Tibial artery (tissue), 4 donors: ENCODE results near the gene NIPAL4.

Experiments used
- DNase-seq, 2 donors: peaks; one replicate each; pipeline ENCODE4 v3.0.0-alpha.2; 2019
- H3K27ac ChIP-seq, 2 donors: fragments of 200-600 bp; sonication (generic) in 1 of 2; 1 replicate in 1 of 2; 2 replicates in 1 of 2; pipeline ENCODE4 v1.5.1; 2018 to 2019; ENCODE audit warnings: mild to moderate bottlenecking in 1 of 2
- H3K27me3 ChIP-seq, 2 donors: fragments of 200-600 bp; sonication (generic) in 1 of 2; one replicate each; pipeline versions ENCODE4 v1.5.1 to v1.6.0; 2016 to 2019
- H3K36me3 ChIP-seq, 3 donors: fragments of 200-600 bp; sonication (generic) in 2 of 3; one replicate each; pipeline ENCODE4 v1.5.1; 2016 to 2019; ENCODE audit warnings: mild to moderate bottlenecking in 2 of 3
- H3K4me1 ChIP-seq, 4 donors: fragments of 200-600 bp; sonication (generic) in 2 of 4; 1 replicate in 3 of 4; 2 replicates in 1 of 4; pipeline ENCODE4 v1.5.1; 2016 to 2019
- H3K4me3 ChIP-seq, 2 donors: fragments of 200-600 bp; sonication (generic) in 1 of 2; 1 replicate in 1 of 2; 2 replicates in 1 of 2; pipeline ENCODE4 v1.5.1; 2018 to 2019; ENCODE audit warnings: mild to moderate bottlenecking in 2 of 2
- H3K9me3 ChIP-seq, 3 donors: fragments of 200-600 bp; sonication (generic) in 1 of 3; one replicate each; pipeline ENCODE4 v1.5.1; 2016 to 2019
- intact Hi-C: fragments of 100-400 bp; cut with DNase I; formaldehyde crosslinking; loops from one replicate; pipeline ENCODE4 v1.15.0; 2023; ENCODE audit warnings: low total_unique reads
- TF ChIP-seq, protein P1 (sequence below), 2 experiments: fragments of 200-600 bp in 1 of 2; fragments of 450-650 bp in 1 of 2; IDR thresholded peaks; one replicate each; pipeline ENCODE4 v1.5.1; 2017 to 2019; ENCODE audit warnings: antibody characterized with exemption in 2 of 2, mild to moderate bottlenecking in 1 of 2, moderate library complexity in 1 of 2

Gene NIPAL4

GRCh38 chr5:157511651-157512644 is 51.9 kb downstream of the NIPAL4 start:
- TF ChIP-seq, protein P1, sequence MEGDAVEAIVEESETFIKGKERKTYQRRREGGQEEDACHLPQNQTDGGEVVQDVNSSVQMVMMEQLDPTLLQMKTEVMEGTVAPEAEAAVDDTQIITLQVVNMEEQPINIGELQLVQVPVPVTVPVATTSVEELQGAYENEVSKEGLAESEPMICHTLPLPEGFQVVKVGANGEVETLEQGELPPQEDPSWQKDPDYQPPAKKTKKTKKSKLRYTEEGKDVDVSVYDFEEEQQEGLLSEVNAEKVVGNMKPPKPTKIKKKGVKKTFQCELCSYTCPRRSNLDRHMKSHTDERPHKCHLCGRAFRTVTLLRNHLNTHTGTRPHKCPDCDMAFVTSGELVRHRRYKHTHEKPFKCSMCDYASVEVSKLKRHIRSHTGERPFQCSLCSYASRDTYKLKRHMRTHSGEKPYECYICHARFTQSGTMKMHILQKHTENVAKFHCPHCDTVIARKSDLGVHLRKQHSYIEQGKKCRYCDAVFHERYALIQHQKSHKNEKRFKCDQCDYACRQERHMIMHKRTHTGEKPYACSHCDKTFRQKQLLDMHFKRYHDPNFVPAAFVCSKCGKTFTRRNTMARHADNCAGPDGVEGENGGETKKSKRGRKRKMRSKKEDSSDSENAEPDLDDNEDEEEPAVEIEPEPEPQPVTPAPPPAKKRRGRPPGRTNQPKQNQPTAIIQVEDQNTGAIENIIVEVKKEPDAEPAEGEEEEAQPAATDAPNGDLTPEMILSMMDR (IDR thresholded peaks at IDR 0.05), result no peak
- Histone ChIP-seq H3K4me1 (peaks cover 3 to 58% (median 43%) of the 10 kb centered on the region in 4 donors), H3K36me3 (peaks cover under 1 to 12% (median 8%) of the 10 kb centered on the region in 3 donors), H3K27me3 (no peaks in the 10 kb centered on the region), H3K9me3 (no peaks in the 10 kb centered on the region), H3K4me3 (no peak overlapping the region), H3K27ac (peak overlapping the region; percentile 61 to 63)
- peak; percentile 99 for DNase-seq
- intact Hi-C loops, result no loop called here

GRCh38 chr5:157513182-157513581 is 53.2 kb downstream of the NIPAL4 start:
- DNase-seq, result peak in 1 of 2 donors; percentile 49
- Histone ChIP-seq H3K27me3 (no peaks in the 10 kb centered on the region), H3K4me1 (peaks cover 3 to 66% (median 47%) of the 10 kb centered on the region in 4 donors), H3K36me3 (peaks cover 0 to 4% (median 0%) of the 10 kb centered on the region in 3 donors), H3K9me3 (no peaks in the 10 kb centered on the region), H3K4me3 (no peak overlapping the region), H3K27ac (peak overlapping the region; percentile 61 to 63)
- TF ChIP-seq, protein P1 (IDR thresholded peaks at IDR 0.05), result no peak
- intact Hi-C loops, result no loop called here

- Histone ChIP-seq H3K9me3 (no peaks in the 10 kb centered on the region), H3K27me3 (no peaks in the 10 kb centered on the region), H3K27ac (peak overlapping the region; percentile 4 to 75), H3K4me3 (no peak overlapping the region), H3K36me3 (peaks cover 0 to 15% (median 9%) of the 10 kb centered on the region in 3 donors), H3K4me1 (peaks cover 3 to 66% (median 47%) of the 10 kb centered on the region in 4 donors)
- no peak for DNase-seq
- TF ChIP-seq, protein P1 (IDR thresholded peaks at IDR 0.05), result no peak
- intact Hi-C loops, result no loop called here
Measured at GRCh38 chr5:157514974-157515373, 55.0 kb downstream of the NIPAL4 start.

- intact Hi-C loops, result no loop called here
- Histone ChIP-seq H3K36me3 (peaks cover 0 to 15% (median 9%) of the 10 kb centered on the region in 3 donors), H3K9me3 (no peaks in the 10 kb centered on the region), H3K4me3 (no peak overlapping the region), H3K4me1 (peaks cover 3 to 66% (median 45%) of the 10 kb centered on the region in 4 donors), H3K27me3 (no peaks in the 10 kb centered on the region), H3K27ac (peak overlapping the region; percentile 69 to 75)
- peak in 1 of 2 donors; percentile 64 for DNase-seq
- TF ChIP-seq, protein P1 (IDR thresholded peaks at IDR 0.05), result no peak
Measured at GRCh38 chr5:157516006-157516405, 56.0 kb downstream of the NIPAL4 start.

DNA sequence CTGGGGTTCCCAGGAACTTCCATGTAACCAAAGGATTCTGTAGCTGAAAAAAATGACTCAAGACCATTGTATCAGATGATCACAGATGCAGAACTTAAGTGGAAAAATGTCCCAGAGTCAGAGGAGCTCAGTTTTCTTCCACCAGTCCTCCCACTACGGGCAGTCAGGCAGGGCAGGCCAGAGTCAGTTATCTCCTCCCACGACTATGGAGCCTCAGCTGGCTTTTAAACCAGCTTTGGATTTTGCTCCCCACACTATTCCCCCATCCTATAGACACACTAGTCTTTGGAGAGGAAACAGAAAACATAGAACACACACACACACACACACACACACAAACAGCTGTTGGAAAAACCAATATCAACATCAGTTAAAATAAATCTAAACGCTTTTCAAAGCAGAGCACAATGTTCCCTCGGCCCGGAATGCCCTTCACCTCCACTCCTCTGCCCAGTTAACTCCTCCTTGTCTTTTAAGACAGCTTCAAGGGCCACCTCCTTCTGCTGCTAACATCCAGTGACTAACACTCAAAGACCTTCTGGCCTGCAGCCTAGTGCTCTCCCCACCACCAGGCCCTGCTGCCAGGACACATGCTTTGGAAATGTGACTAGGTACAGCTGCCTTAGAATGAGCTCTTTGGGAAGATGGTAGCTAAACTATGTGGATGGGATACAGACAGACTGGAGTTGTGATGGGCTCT is 56.8 kb downstream of the NIPAL4 start:
- DNase-seq, result peak; percentile 70 to 83
- Histone ChIP-seq H3K27ac (peak overlapping the region; percentile 69 to 75), H3K9me3 (no peaks in the 10 kb centered on the region), H3K36me3 (peaks cover 0 to 15% (median 9%) of the 10 kb centered on the region in 3 donors), H3K27me3 (no peaks in the 10 kb centered on the region), H3K4me3 (no peak overlapping the region), H3K4me1 (peaks cover 3 to 68% (median 44%) of the 10 kb centered on the region in 4 donors)
- intact Hi-C loops, result no loop called here
- TF ChIP-seq, protein P1 (IDR thresholded peaks at IDR 0.05), result no peak
